ENCODE measurements around the gene BHLHA15. TPM values are rescaled to one million over a fixed set of nuclear protein-coding genes. Genes with fewer than 3 reads are reported as not detected.

The BHLHA15 gene
- total RNA-seq, 4 donors from 2014 or later, result 0.81 TPM; not detected in 3

GRCh38 chr7:98192781-98193457, 18.3 kb upstream of the BHLHA15 start:
- H3K36me3 ChIP-seq, result peaks cover 0 to 95% of the 10 kb centered on the region in 2 donors
- no peak for TF ChIP-seq POLR2A (IDR thresholded peaks at IDR 0.05)
- TF ChIP-seq, protein P1, sequence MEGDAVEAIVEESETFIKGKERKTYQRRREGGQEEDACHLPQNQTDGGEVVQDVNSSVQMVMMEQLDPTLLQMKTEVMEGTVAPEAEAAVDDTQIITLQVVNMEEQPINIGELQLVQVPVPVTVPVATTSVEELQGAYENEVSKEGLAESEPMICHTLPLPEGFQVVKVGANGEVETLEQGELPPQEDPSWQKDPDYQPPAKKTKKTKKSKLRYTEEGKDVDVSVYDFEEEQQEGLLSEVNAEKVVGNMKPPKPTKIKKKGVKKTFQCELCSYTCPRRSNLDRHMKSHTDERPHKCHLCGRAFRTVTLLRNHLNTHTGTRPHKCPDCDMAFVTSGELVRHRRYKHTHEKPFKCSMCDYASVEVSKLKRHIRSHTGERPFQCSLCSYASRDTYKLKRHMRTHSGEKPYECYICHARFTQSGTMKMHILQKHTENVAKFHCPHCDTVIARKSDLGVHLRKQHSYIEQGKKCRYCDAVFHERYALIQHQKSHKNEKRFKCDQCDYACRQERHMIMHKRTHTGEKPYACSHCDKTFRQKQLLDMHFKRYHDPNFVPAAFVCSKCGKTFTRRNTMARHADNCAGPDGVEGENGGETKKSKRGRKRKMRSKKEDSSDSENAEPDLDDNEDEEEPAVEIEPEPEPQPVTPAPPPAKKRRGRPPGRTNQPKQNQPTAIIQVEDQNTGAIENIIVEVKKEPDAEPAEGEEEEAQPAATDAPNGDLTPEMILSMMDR (IDR thresholded peaks at IDR 0.05), result no peak
- TF ChIP-seq EP300 (IDR thresholded peaks at IDR 0.05), result no peak
- no peak for TF ChIP-seq POLR2AphosphoS5 (IDR thresholded peaks at IDR 0.05)
- ATAC-seq, result no peak

DNA sequence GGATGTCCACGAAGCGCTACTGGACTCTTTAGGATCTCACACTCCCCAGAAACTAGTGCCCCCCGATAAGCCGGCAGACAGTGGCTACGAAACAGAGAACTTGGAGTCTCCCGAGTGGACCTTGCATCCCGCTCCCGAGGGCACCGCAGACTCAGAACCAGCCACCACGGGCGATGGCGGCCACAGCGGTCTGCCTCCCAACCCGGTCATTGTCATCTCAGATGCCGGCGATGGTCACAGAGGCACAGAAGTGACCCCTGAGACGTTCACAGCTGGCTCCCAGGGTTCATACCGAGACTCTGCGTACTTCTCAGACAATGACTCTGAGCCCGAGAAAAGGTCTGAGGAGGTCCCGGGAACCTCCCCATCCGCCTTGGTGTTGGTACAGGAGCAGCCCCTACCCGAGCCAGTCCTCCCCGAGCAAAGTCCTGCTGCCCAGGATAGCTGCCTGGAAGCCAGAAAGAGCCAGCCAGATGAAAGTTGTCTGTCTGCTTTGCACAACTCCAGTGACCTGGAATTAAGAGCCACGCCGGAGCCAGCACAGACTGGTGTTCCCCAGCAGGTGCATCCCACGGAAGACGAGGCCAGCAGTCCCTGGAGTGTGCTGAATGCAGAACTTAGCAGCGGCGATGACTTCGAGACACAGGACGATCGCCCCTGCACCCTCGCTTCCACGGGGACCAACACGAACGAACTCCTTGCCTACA, 17.6 kb upstream of the BHLHA15 start:
- H3K27me3 ChIP-seq, result no peaks in the 10 kb centered on the region
- no CpG with 5 or more reads among the region's 37 CpGs for WGBS, 2 donors (ENCODE audit: low coverage in 1 of 2)
- H3K4me3 ChIP-seq, result no peak overlapping the region
- H3K27ac ChIP-seq, result no peak overlapping the region
- H3K9me3 ChIP-seq, result peaks cover 0 to 7% (median 0%) of the 10 kb centered on the region in 3 donors
- H3K4me1 ChIP-seq, result no peaks in the 10 kb centered on the region
- TF ChIP-seq POLR2A (IDR thresholded peaks at IDR 0.05) (no peak), EP300 (IDR thresholded peaks at IDR 0.05) (no peak), POLR2AphosphoS5 (IDR thresholded peaks at IDR 0.05) (no peak)
- TF ChIP-seq, protein P1 (IDR thresholded peaks at IDR 0.05), result no peak
- no peak for ATAC-seq
- H3K36me3 ChIP-seq, result peaks cover 0 to 97% of the 10 kb centered on the region in 2 donors

More at GRCh38 chr7:98192781-98193457, 18.3 kb upstream of the BHLHA15 start:
- 62 to 84% methylated on average over 3 to 6 of the region's 22 CpGs for WGBS, 2 donors (ENCODE audit: low coverage in 1 of 2)
- Histone ChIP-seq H3K4me3 (no peak overlapping the region), H3K9me3 (no peaks in the 10 kb centered on the region), H3K4me1 (no peaks in the 10 kb centered on the region), H3K27ac (no peak overlapping the region), H3K27me3 (no peaks in the 10 kb centered on the region)

GRCh38 chr7:98194186-98194585, 17.1 kb upstream of the BHLHA15 start:
- H3K4me3 ChIP-seq, result no peak overlapping the region
- no peaks in the 10 kb centered on the region for H3K27me3 ChIP-seq
- no peak for ATAC-seq
- WGBS, 2 donors (ENCODE audit: low coverage in 1 of 2), result 87 to 93% methylated on average over 8 to 11 of the region's 28 CpGs
- H3K36me3 ChIP-seq, result peaks cover 0 to 92% of the 10 kb centered on the region in 2 donors
- peaks cover 0 to 7% (median 0%) of the 10 kb centered on the region in 3 donors for H3K9me3 ChIP-seq
- TF ChIP-seq EP300 (IDR thresholded peaks at IDR 0.05) (no peak), POLR2AphosphoS5 (IDR thresholded peaks at IDR 0.05) (no peak), POLR2A (IDR thresholded peaks at IDR 0.05) (no peak)
- TF ChIP-seq, protein P1 (IDR thresholded peaks at IDR 0.05), result no peak
- no peaks in the 10 kb centered on the region for H3K4me1 ChIP-seq
- no peak overlapping the region for H3K27ac ChIP-seq

GRCh38 chr7:98194672-98195457, 16.4 kb upstream of the BHLHA15 start:
- no peaks in the 10 kb centered on the region for H3K4me1 ChIP-seq
- WGBS, 2 donors (ENCODE audit: low coverage in 1 of 2), result 92 to 98% methylated on average over 3 to 5 of the region's 8 CpGs
- ATAC-seq, result no peak
- peaks cover 0 to 7% (median 0%) of the 10 kb centered on the region in 3 donors for H3K9me3 ChIP-seq
- H3K4me3 ChIP-seq, result no peak overlapping the region
- no peaks in the 10 kb centered on the region for H3K27me3 ChIP-seq
- no peak overlapping the region for H3K27ac ChIP-seq
- TF ChIP-seq POLR2AphosphoS5 (IDR thresholded peaks at IDR 0.05) (no peak), POLR2A (IDR thresholded peaks at IDR 0.05) (no peak), EP300 (IDR thresholded peaks at IDR 0.05) (no peak)
- TF ChIP-seq, protein P1 (IDR thresholded peaks at IDR 0.05), result no peak
- H3K36me3 ChIP-seq, result peaks cover 0 to 91% of the 10 kb centered on the region in 2 donors

Measured in gastroesophageal sphincter (tissue), 4 donors.